Measurements from ENCODE around the gene VAPB. TPM values are rescaled to one million over a fixed set of nuclear protein-coding genes. Genes with fewer than 3 reads are reported as not detected.

The VAPB gene
- total RNA-seq, 1 experiment from 2014 or later = 16.0 TPM

- peak; percentile 9 for DNase-seq (ENCODE audit: low read depth)
These were observed 92.5 kb downstream of the VAPB start for GRCh38 chr20:58481481-58482021.

- DNase-seq (ENCODE audit: low read depth) = peak; percentile 21
These were observed 93.4 kb downstream of the VAPB start for GRCh38 chr20:58482416-58482815.

- DNase-seq (ENCODE audit: low read depth) = no peak
These were observed 94.0 kb downstream of the VAPB start for GRCh38 chr20:58483051-58483450.

- no peak for DNase-seq (ENCODE audit: low read depth)
These were observed 94.4 kb downstream of the VAPB start for GRCh38 chr20:58483470-58483869.

- DNase-seq (ENCODE audit: low read depth) = peak; percentile 5
These were observed 96.4 kb downstream of the VAPB start for GRCh38 chr20:58485393-58485792.

DNA sequence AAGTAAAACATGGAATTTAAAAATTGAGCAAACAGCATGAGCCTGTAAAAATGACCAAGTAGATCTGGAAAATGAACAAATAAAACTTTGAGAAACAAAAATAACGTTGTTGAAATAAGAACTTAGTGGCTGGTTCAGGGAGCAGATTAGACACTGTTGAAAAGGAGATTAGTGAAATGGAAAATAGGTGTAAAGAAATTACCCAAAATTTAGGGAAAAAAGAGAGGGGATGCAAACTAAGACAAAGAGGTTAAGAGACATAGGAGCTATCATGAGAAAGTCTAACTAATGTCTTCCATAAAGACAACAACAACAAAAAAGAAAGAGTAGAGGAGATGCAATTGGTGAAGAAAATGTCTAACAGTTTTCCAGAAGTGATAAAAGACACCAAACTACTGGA is 97.2 kb downstream of the VAPB start:
- DNase-seq (ENCODE audit: low read depth) = no peak

DNA sequence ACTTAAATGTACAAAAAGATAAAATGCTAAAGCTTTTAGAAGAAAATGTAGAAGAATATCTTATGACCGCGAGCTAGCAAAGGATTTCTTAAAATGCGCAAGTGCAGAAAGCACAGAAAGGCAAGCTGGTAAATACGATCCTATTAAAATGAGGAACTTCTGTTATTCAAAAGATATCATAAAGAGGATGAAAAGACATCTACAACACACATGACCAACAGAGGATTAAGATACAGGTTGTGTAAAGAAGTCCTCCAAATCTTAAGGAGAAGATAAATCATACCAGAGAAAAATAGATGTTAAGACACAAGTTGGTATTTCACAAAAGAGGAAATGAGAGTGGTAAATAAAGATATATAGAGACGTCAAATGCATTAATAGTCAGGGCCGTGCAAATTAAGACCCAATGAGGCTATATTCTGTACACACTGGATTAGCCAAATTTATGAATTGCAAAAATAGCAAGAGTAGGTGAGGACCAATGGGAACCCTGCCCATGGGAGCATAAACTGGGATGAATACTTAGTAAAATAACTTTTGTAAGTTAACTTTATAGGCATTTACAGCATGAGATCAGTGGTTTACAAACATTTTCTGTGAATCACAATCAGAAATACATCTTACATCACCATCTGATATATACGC is 103.2 kb downstream of the VAPB start:
- no peak for DNase-seq (ENCODE audit: low read depth)

GRCh38 chr20:58492795-58493524 is 103.9 kb downstream of the VAPB start:
- peak; percentile 14 for DNase-seq (ENCODE audit: low read depth)

DNA sequence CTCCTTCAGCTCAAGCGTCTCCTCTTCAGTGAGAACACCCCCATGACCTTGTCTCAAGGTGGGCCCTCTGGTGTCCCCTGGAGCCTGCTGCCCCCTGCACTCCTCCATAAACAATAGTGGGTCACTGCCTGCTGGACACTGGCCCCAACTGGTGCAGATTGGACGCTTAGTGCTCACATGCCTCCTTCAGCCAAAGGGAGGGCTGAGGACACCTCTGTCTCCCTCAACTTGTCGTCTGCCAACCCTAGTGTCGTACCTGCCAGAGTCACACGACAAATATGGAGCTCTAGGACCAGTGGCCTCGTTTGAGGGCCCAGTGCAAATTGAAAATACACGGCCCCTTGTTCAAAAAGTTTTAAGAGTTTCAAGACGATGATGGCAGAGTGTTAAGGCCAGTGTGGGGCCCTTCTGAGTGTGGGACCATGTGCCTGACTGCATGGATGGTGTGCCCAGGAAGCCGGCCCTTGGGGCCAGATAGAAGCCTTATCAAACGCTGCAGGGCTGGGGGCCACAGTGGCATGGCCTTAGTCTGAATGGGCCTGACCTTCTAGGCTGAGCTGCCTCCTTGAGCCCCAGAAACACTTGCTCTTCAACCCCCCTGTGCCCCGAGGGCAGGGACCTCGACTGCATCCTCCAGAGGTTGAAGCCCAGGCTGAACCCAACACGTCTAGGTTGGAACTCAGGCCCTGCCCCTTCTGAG is 106.0 kb downstream of the VAPB start:
- DNase-seq (ENCODE audit: low read depth) = no peak

GRCh38 chr20:58495623-58496428 is 106.8 kb downstream of the VAPB start:
- DNase-seq (ENCODE audit: low read depth) = no peak

DNA sequence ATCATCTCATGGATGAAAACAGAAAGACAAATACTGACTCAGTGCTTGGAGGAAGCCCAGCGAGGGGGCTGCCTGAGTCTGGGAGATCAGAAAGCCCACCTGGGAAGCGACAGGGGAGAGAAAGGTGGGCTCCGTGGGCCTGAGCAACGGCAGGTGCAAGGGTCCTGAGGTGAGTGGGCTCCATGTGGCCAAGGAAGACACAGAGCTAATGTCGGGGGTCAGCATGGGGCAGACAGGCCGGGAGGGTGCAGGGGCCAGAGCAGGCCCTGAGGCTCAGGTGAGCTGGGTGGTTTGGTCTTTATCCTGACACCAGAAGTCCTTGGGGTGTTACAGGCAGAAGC is 107.4 kb downstream of the VAPB start:
- no peak for DNase-seq (ENCODE audit: low read depth)

- no peak for DNase-seq (ENCODE audit: low read depth)
These were observed 108.1 kb downstream of the VAPB start for GRCh38 chr20:58497076-58497641.

GRCh38 chr20:58497724-58498469 is 108.9 kb downstream of the VAPB start:
- DNase-seq (ENCODE audit: low read depth) = no peak

- DNase-seq (ENCODE audit: low read depth) = no peak
These were observed 109.5 kb downstream of the VAPB start for GRCh38 chr20:58498470-58499068.

GRCh38 chr20:58500256-58500655 is 111.2 kb downstream of the VAPB start:
- no peak for DNase-seq (ENCODE audit: low read depth)

Other genes with a start within 250 kb of the VAPB start
- gene ANKRD60, start 160.6 kb upstream of the VAPB start, total RNA-seq (2014; rRNA removed) = not detected in 2 replicates
- 24.7 and 26.5 TPM in 2 replicates for gene RAB22A, start 79.5 kb upstream of the VAPB start, total RNA-seq (2014; rRNA removed)
- 0.34 and 0.96 TPM in 2 replicates for gene APCDD1L, start 126.2 kb downstream of the VAPB start, total RNA-seq (2014; rRNA removed)

Data from LHCN-M2 (cell line).